Measurements from ENCODE around the gene SLIT3.
"Not testable (repeated sequence)": the region's sequence is repeated elsewhere in the genome, so short reads cannot be mapped to it uniquely, and the experiment has no call there.

Gene SLIT3

DNA sequence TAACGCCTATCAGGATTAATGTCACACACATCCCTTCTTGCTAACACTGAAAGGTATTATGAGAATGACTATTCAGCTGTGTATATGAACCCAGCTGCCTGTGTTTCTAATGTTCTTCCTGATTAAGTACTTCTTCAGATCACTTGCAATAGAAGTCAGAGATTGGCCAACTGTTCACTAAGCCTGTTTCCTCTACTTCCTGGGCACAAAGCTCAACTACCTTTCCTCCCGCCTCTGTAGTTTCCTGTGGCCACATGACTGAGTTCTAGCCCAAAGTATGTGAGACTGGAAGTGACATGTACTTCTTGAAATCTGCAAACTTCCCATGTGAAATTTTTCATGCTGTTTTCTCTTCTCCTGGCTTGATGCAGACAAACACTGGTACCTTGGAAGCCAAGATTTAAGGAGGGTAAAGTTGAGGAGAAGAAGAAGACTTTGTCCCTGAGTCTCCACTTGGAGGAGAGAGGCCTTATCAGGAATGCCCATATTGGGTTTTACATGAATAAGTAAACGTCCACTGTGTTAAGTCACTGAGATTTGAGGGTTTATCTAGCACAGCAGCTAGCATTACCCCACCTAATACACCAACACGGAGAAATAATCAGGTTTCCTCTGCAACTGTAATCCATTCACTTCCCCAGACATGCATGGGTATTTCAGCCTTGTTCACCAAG is 58.6 kb downstream of the SLIT3 start:
- Mint-ChIP-seq H3K9me3 (peaks cover 12% of the 10 kb centered on the region), H3K36me3 (ENCODE audit: low read depth) (no peaks in the 10 kb centered on the region), H3K4me1 (ENCODE audit: low read depth) (no peaks in the 10 kb centered on the region), H3K27me3 (no peaks in the 10 kb centered on the region), H3K4me3 (no peak overlapping the region), H3K27ac (no peak overlapping the region)
- intact Hi-C loops (cut with micrococcal nuclease), result no loop called here

- intact Hi-C loops (cut with micrococcal nuclease), result no loop called here
- no peaks in the 10 kb centered on the region for H3K27me3 Mint-ChIP-seq
Observed at GRCh38 chr5:169229342-169229892, 71.5 kb downstream of the SLIT3 start.

GRCh38 chr5:169226895-169227294 is 74.0 kb downstream of the SLIT3 start:
- Mint-ChIP-seq H3K36me3 (ENCODE audit: low read depth) (no peaks in the 10 kb centered on the region), H3K4me1 (ENCODE audit: low read depth) (no peaks in the 10 kb centered on the region), H3K27me3 (no peaks in the 10 kb centered on the region), H3K4me3 (no peak overlapping the region), H3K27ac (no peak overlapping the region), H3K9me3 (no peaks in the 10 kb centered on the region)
- intact Hi-C loops (cut with micrococcal nuclease), result no loop called here

More at GRCh38 chr5:169229342-169229892, 71.5 kb downstream of the SLIT3 start:
- Mint-ChIP-seq H3K36me3 (ENCODE audit: low read depth) (no peaks in the 10 kb centered on the region), H3K4me3 (no peak overlapping the region), H3K9me3 (no peaks in the 10 kb centered on the region), H3K27ac (no peak overlapping the region), H3K4me1 (ENCODE audit: low read depth) (no peaks in the 10 kb centered on the region)

DNA sequence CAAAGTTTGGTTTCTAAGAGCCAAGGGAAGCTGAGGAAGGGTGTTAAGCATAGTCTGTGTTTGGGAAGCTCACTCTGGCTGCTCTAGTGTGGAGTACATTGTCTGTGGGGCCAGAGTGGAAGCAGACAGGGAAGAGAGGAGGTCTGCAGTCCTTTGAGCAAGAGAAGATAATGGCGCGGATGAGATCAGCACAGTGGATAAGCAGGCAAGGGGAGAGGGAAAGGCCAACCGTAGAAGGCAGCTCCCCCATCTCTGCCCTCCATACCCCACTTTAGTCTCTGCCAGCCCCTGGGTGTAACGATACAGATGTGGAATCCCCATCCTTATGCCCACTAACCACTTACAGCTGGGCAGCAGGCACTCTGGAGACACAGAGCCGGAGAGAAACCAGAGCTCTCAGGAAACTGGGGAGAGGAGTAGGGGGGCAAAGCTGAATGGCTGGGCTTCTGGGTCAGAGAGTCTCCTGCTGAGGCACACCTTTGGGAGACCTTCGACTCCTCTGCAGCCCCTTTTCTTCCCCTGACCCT is 75.0 kb downstream of the SLIT3 start:
- intact Hi-C loops (cut with micrococcal nuclease), result no loop called here
- no peaks in the 10 kb centered on the region for H3K4me1 Mint-ChIP-seq (ENCODE audit: low read depth)
- H3K9me3 Mint-ChIP-seq, result no peaks in the 10 kb centered on the region
- no peak overlapping the region for H3K4me3 Mint-ChIP-seq
- H3K27ac Mint-ChIP-seq, result no peak overlapping the region
- no peaks in the 10 kb centered on the region for H3K36me3 Mint-ChIP-seq (ENCODE audit: low read depth)
- H3K27me3 Mint-ChIP-seq, result no peaks in the 10 kb centered on the region

- H3K36me3 Mint-ChIP-seq (ENCODE audit: low read depth), result no peaks in the 10 kb centered on the region
- no peaks in the 10 kb centered on the region for H3K4me1 Mint-ChIP-seq (ENCODE audit: low read depth)
- H3K4me3 Mint-ChIP-seq, result no peak overlapping the region
- intact Hi-C loops (cut with micrococcal nuclease), result no loop called here
- no peaks in the 10 kb centered on the region for H3K9me3 Mint-ChIP-seq
- H3K27ac Mint-ChIP-seq, result no peak overlapping the region
- H3K27me3 Mint-ChIP-seq, result no peaks in the 10 kb centered on the region
Observed at GRCh38 chr5:169223595-169223953, 77.4 kb downstream of the SLIT3 start.

- H3K27me3 Mint-ChIP-seq, result no peaks in the 10 kb centered on the region
- H3K9me3 Mint-ChIP-seq, result no peaks in the 10 kb centered on the region
- no peak overlapping the region for H3K27ac Mint-ChIP-seq
- H3K4me1 Mint-ChIP-seq (ENCODE audit: low read depth), result no peaks in the 10 kb centered on the region
- no peaks in the 10 kb centered on the region for H3K36me3 Mint-ChIP-seq (ENCODE audit: low read depth)
- H3K4me3 Mint-ChIP-seq, result no peak overlapping the region
- intact Hi-C loops (cut with micrococcal nuclease), result no loop called here
Observed at GRCh38 chr5:169222934-169223594, 77.9 kb downstream of the SLIT3 start.

GRCh38 chr5:169221519-169221918 is 79.4 kb downstream of the SLIT3 start:
- intact Hi-C loops (cut with micrococcal nuclease), result no loop called here
- H3K9me3 Mint-ChIP-seq, result no peaks in the 10 kb centered on the region
- H3K27me3 Mint-ChIP-seq, result no peaks in the 10 kb centered on the region
- H3K36me3 Mint-ChIP-seq (ENCODE audit: low read depth), result no peaks in the 10 kb centered on the region
- no peak overlapping the region for H3K4me3 Mint-ChIP-seq
- no peaks in the 10 kb centered on the region for H3K4me1 Mint-ChIP-seq (ENCODE audit: low read depth)
- no peak overlapping the region for H3K27ac Mint-ChIP-seq

DNA sequence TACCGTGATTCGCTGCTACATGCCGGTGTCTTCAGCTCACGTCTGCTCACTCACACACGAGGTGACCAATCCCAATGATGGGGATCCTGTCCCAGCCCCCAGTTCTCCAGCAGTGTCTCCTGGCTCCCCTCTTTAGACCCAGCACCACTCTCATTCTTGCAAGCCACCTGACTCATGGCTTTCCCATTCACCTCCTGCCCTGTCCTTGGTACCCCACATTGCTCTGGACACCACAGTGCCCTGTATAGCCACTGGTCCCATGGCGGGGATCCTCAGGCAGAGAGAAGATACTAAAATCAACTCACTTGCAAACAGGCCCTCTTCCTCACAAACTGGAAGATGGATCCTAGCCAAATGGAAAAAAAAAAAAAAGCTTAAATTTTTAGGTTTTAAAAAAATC is 81.0 kb downstream of the SLIT3 start:
- intact Hi-C loops (cut with micrococcal nuclease), result no loop called here

GRCh38 chr5:169219351-169219750 is 81.6 kb downstream of the SLIT3 start:
- Mint-ChIP-seq H3K4me1 (ENCODE audit: low read depth) (no peaks in the 10 kb centered on the region), H3K4me3 (no peak overlapping the region), H3K27me3 (no peaks in the 10 kb centered on the region), H3K27ac (no peak overlapping the region), H3K9me3 (no peaks in the 10 kb centered on the region), H3K36me3 (ENCODE audit: low read depth) (no peaks in the 10 kb centered on the region)
- intact Hi-C loops (cut with micrococcal nuclease), result no loop called here

More for the DNA sequence above, 81.0 kb downstream of the SLIT3 start:
- Mint-ChIP-seq H3K27me3 (no peaks in the 10 kb centered on the region), H3K9me3 (no peaks in the 10 kb centered on the region), H3K4me1 (ENCODE audit: low read depth) (no peaks in the 10 kb centered on the region), H3K27ac (no peak overlapping the region), H3K4me3 (no peak overlapping the region), H3K36me3 (ENCODE audit: low read depth) (no peaks in the 10 kb centered on the region)

DNA sequence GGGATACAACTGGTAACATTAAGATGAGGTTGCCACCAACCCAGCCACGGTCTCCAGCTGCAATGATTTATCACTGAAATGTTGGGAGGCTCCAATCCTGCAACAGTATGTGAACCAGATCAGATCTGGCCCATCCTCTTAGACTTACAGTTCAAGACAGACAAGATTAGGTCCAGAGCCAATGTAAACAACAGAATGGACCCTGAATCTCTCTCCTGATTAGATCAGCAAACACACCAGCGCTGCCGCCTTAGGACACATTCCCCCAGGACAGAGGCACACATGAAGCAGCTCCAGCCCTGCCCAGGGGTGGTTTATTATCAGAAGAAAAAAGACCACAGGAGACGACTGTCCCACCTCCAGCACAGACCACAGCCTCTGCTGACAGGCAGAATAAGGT is 82.1 kb downstream of the SLIT3 start:
- intact Hi-C loops (cut with micrococcal nuclease), result no loop called here
- H3K4me3 Mint-ChIP-seq, result no peak overlapping the region
- no peaks in the 10 kb centered on the region for H3K36me3 Mint-ChIP-seq (ENCODE audit: low read depth)
- H3K4me1 Mint-ChIP-seq (ENCODE audit: low read depth), result no peaks in the 10 kb centered on the region
- H3K27ac Mint-ChIP-seq, result no peak overlapping the region
- H3K9me3 Mint-ChIP-seq, result no peaks in the 10 kb centered on the region
- H3K27me3 Mint-ChIP-seq, result no peaks in the 10 kb centered on the region

GRCh38 chr5:169218176-169218575 is 82.8 kb downstream of the SLIT3 start:
- Mint-ChIP-seq H3K27ac (no peak overlapping the region), H3K36me3 (ENCODE audit: low read depth) (no peaks in the 10 kb centered on the region), H3K4me3 (no peak overlapping the region), H3K4me1 (ENCODE audit: low read depth) (no peaks in the 10 kb centered on the region), H3K9me3 (no peaks in the 10 kb centered on the region), H3K27me3 (no peaks in the 10 kb centered on the region)
- intact Hi-C loops (cut with micrococcal nuclease), result no loop called here

DNA sequence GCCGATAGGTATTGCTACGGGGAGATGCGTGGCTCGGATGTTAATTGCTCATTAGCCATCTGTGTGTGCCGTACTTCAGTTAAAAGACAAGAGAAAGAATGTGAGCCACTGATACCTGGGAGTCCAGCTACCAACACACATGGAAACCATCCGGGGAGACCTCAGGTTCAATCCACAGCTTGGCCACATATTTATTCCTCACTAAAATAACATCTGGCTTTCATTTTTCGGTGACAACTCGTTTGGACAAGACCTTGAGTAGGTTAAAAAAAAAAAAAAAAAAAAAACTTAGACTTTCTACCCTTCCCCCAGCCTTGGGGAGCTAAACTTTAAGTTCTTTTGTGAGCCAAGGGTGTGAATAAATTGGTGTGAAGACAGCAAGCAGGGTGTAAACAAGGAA is 84.1 kb downstream of the SLIT3 start:
- intact Hi-C loops (cut with micrococcal nuclease), result no loop called here
- Mint-ChIP-seq H3K36me3 (ENCODE audit: low read depth) (no peaks in the 10 kb centered on the region), H3K4me3 (no peak overlapping the region), H3K4me1 (ENCODE audit: low read depth) (no peaks in the 10 kb centered on the region), H3K9me3 (no peaks in the 10 kb centered on the region), H3K27me3 (no peaks in the 10 kb centered on the region), H3K27ac (no peak overlapping the region)

GRCh38 chr5:169213479-169213878 is 87.5 kb downstream of the SLIT3 start:
- H3K4me1 Mint-ChIP-seq (ENCODE audit: low read depth), result no peaks in the 10 kb centered on the region
- H3K27me3 Mint-ChIP-seq, result no peaks in the 10 kb centered on the region
- H3K36me3 Mint-ChIP-seq (ENCODE audit: low read depth), result no peaks in the 10 kb centered on the region
- H3K9me3 Mint-ChIP-seq, result no peaks in the 10 kb centered on the region
- no peak overlapping the region for H3K4me3 Mint-ChIP-seq
- intact Hi-C loops (cut with micrococcal nuclease), result no loop called here
- no peak overlapping the region for H3K27ac Mint-ChIP-seq

GRCh38 chr5:169211761-169212160 is 89.2 kb downstream of the SLIT3 start:
- intact Hi-C loops (cut with micrococcal nuclease); H3K4me1 Mint-ChIP-seq (ENCODE audit: low read depth); H3K27me3 Mint-ChIP-seq; H3K36me3 Mint-ChIP-seq (ENCODE audit: low read depth); H3K4me3 Mint-ChIP-seq; H3K9me3 Mint-ChIP-seq; H3K27ac Mint-ChIP-seq: not testable (repeated sequence)
